Esophagus squamous epithelium (tissue), 5 donors: ENCODE data around the gene KRTAP17-1. TPM values are rescaled to one million over a fixed set of nuclear protein-coding genes. Genes with fewer than 3 reads are reported as not detected.
A peak's percentile ranks its signal among the peaks of the same experiment; 100 is the strongest.
"Not testable (repeated sequence)": the region's sequence is repeated elsewhere in the genome, so short reads cannot be mapped to it uniquely, and the experiment has no call there.

Experiments
- DNase-seq: peaks from one replicate; lab custom pipeline; 2025; lab: John Stamatoyannopoulos, UW
- H3K27ac ChIP-seq, 4 donors: fragments of 200-600 bp; sonication (generic); one replicate each; pipeline ENCODE4 v1.5.1; 2016 to 2019; ENCODE audit warnings: mild to moderate bottlenecking in 1 of 4
- H3K27me3 ChIP-seq, 4 donors: fragments of 200-600 bp; sonication (generic); 1 replicate in 3 of 4; 2 replicates in 1 of 4; pipeline versions ENCODE4 v1.5.1 to v1.6.0; 2017 to 2021; ENCODE audit warnings: antibody characterized with exemption in 1 of 4
- H3K36me3 ChIP-seq, 3 donors: fragments of 200-600 bp; sonication (generic); one replicate each; pipeline ENCODE4 v1.5.1; 2016 to 2019
- H3K4me1 ChIP-seq, 3 donors: fragments of 200-600 bp; sonication (generic); one replicate each; pipeline ENCODE4 v1.5.1; 2017 to 2019
- H3K4me3 ChIP-seq, 4 donors: fragments of 200-600 bp; sonication (generic); 1 replicate in 3 of 4; 2 replicates in 1 of 4; pipeline ENCODE4 v1.5.1; 2016 to 2019; ENCODE audit warnings: mild to moderate bottlenecking in 2 of 4, moderate library complexity in 1 of 4
- H3K9me3 ChIP-seq, 3 donors: fragments of 200-600 bp; sonication (generic); one replicate each; pipeline ENCODE4 v1.5.1; 2016 to 2019
- POLR2A ChIP-seq, 4 donors: fragments of 450-650 bp; IDR thresholded peaks; one replicate each; pipeline ENCODE4 v1.6.1; 2017; ENCODE audit warnings: antibody characterized with exemption in 4 of 4, mild to moderate bottlenecking in 4 of 4, moderate library complexity in 3 of 4
- WGBS, 2 donors: methylation state at CpG; one replicate each; pipeline ENCODE4 v1.1.5; 2018; 5-methylcytosine and 5-hydroxymethylcytosine counted together
- intact Hi-C: fragments of 100-400 bp; cut with DNase I; formaldehyde crosslinking; loops from one replicate; pipeline ENCODE4 v1.15.0; 2022
- total RNA-seq, 4 donors: library from RNA; depleted of rRNA; stranded (reverse); fragments of >200 nt; gene quantifications; one replicate each; pipeline ENCODE4 v1.1.0, GENCODE V29; 2016
- TF ChIP-seq, protein P1 (sequence below), 6 experiments: fragments of 450-650 bp in 4 of 6; fragments of 200-600 bp in 2 of 6; sonication (generic) in 2 of 6; IDR thresholded peaks; one replicate each; pipeline ENCODE4 v1.5.1; 2016 to 2019; ENCODE audit warnings: antibody characterized with exemption in 6 of 6, mild to moderate bottlenecking in 4 of 6, moderate library complexity in 4 of 6
- donor health status: DM: yes; HTN: yes; CAD: no.

The KRTAP17-1 gene
- total RNA-seq, 4 donors from 2014 or later: not detected

DNA sequence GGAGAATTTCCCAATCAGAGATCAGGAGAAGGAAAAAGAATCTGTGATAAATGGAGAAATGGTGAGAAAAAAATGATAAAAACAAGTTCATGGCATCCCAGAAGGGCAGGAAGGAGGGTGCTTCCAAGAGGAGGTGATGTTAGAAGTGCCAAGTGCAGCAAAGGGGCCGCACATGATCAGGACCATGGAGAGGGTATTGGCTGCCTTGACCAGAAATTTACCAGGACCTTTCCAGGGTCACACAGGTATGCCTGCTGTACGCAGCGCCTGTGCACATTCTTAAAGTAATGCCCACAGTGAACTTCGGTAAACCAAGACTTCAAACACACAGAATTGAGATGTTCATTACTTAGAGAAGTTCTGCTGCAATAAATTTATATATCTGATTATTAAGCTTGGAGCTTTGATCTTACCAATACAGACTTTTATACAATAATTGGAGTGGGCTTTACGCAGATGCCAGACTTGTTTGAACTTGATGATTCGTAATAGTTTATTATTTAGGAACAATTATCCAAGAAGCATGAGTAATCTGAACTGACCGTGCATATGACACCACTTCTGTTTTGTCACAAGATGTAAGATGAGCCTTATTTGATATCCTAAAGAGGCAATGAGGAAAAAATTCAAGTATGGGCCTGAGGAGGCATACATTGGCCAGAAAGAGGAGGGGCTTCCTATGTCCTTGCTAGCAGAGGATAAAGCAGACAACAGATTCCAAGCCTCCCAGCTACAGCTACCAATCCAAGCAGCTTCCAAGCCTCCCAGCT, 37.3 kb upstream of the KRTAP17-1 start:
- DNase-seq: no peak
- Histone ChIP-seq H3K4me3 (no peak overlapping the region), H3K27ac (no peak overlapping the region), H3K4me1 (peaks cover 0 to 47% (median 7%) of the 10 kb centered on the region in 3 donors), H3K36me3 (no peaks in the 10 kb centered on the region), H3K9me3 (no peaks in the 10 kb centered on the region), H3K27me3 (no peaks in the 10 kb centered on the region)
- WGBS, 2 donors: 54 to 58% methylated on average over 7 of the region's 7 CpGs
- intact Hi-C loops: no loop called here
- TF ChIP-seq, protein P1, sequence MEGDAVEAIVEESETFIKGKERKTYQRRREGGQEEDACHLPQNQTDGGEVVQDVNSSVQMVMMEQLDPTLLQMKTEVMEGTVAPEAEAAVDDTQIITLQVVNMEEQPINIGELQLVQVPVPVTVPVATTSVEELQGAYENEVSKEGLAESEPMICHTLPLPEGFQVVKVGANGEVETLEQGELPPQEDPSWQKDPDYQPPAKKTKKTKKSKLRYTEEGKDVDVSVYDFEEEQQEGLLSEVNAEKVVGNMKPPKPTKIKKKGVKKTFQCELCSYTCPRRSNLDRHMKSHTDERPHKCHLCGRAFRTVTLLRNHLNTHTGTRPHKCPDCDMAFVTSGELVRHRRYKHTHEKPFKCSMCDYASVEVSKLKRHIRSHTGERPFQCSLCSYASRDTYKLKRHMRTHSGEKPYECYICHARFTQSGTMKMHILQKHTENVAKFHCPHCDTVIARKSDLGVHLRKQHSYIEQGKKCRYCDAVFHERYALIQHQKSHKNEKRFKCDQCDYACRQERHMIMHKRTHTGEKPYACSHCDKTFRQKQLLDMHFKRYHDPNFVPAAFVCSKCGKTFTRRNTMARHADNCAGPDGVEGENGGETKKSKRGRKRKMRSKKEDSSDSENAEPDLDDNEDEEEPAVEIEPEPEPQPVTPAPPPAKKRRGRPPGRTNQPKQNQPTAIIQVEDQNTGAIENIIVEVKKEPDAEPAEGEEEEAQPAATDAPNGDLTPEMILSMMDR (IDR thresholded peaks at IDR 0.05): no peak
- TF ChIP-seq POLR2A (IDR thresholded peaks at IDR 0.05): no peak

DNA sequence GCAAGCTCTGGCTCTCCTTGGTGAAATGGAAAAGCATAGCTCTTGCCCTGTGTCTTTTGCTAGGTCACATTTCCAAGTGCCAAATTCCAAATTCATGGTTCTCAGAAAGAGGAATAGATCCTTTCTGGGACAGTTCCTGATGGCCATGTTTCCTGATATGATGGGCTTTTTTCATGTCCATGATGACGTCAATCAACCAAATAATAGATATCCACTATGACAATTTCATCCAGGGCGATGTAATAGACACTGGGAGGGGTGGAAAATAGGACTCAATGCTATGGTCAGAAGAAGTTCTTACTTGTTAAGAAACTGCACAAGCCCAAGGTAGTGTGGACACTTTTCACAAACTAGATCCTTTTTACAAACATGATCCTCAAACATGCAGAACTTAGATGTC, 35.7 kb upstream of the KRTAP17-1 start:
- TF ChIP-seq POLR2A (IDR thresholded peaks at IDR 0.05): no peak
- TF ChIP-seq, protein P1 (IDR thresholded peaks at IDR 0.05): no peak
- Histone ChIP-seq H3K27ac (no peak overlapping the region), H3K4me1 (peaks cover 6 to 63% (median 18%) of the 10 kb centered on the region in 3 donors), H3K27me3 (no peaks in the 10 kb centered on the region), H3K36me3 (no peaks in the 10 kb centered on the region), H3K9me3 (no peaks in the 10 kb centered on the region), H3K4me3 (no peak overlapping the region)
- 94 to 95% methylated on average over 2 of the region's 2 CpGs for WGBS, 2 donors
- intact Hi-C loops: no loop called here
- no peak for DNase-seq

DNA sequence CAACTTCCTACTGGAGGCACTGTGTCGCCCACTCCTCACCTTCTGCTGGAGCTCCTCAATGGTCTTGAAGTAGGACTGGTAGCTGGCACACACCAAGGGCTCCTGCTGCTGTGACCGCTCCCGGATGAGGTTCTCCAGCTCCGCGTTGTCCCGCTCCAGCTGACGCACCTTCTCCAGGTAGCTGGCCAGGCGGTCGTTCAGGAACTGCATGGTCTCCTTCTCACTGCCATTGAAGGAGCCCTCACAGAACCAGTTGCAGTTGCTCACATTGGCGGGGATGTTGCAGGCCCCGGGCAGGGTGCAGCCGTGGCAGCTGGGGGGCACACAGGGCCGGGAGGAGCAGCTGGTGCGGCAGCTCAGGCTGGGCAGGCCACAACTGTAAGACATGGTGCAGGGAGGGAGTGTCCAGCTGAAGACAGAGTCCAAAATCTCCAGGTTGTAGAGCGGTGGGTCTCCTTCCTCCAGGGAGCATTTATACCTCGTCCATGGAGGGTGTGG, 34.9 kb upstream of the KRTAP17-1 start, which contains the start of gene KRT33A:
TSS of gene KRT33A (minus strand) at position 448 of the 498 bp plus-strand sequence. CDS start at position 387, 61 bp downstream.
- H3K27me3 ChIP-seq, DNase-seq, H3K9me3 ChIP-seq, H3K36me3 ChIP-seq, H3K27ac ChIP-seq, intact Hi-C loops, H3K4me3 ChIP-seq: not testable (repeated sequence)
- peaks cover 6 to 70% (median 23%) of the 10 kb centered on the region in 3 donors for H3K4me1 ChIP-seq
- WGBS, 2 donors: 83 to 96% methylated on average over 7 to 8 of the region's 16 CpGs

DNA sequence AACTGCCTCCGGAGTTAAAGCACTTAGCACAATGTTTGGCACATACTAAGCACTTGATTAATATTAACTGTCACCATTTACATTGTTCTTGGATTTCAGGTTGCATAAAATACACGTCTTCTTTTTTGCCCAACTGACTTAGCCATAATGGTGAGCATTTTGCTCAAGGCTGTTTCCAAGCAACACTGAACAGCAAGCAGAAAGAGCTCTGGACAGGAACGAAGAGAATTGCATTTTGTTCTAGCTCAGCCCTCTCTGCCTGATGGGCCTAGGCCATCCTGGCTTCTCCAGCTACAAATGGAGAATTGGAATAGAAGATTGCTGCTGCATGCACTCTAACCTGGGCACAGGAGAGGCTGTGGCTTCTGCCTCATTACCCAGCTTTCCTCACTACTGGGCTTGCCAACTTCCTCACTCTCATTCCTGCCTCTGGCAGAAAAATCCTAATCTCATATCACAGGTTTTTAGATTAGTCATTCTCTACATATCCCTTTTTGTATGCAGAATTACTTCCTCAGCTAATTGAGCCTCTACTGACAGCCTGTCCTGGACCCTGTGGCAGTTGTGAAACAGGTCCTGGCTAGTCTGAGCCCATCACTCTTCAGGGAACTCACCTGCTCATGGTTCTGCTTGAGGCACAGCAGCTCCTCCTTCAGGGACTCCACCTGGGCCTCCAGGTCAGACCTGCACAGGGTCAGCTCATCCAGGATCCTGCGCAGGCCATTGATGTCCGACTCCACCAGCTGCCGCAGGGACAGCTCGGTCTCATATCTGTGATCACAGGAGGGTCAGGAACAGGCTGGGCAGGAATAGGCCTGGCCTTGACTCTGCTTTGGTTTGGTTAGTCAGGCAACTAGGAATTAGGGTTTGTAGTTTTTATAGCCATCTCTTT, 32.6 kb upstream of the KRTAP17-1 start:
- H3K36me3 ChIP-seq: no peaks in the 10 kb centered on the region
- no peak overlapping the region for H3K4me3 ChIP-seq
- H3K9me3 ChIP-seq: no peaks in the 10 kb centered on the region
- H3K27ac ChIP-seq: peak overlapping the region; percentile 46 to 80 (median 68)
- TF ChIP-seq, protein P1 (IDR thresholded peaks at IDR 0.05): no peak
- no peak for TF ChIP-seq POLR2A (IDR thresholded peaks at IDR 0.05)
- 22 to 52% methylated on average over 3 to 4 of the region's 7 CpGs for WGBS, 2 donors
- DNase-seq: no peak
- peaks cover 6 to 78% (median 23%) of the 10 kb centered on the region in 3 donors for H3K4me1 ChIP-seq
- no peaks in the 10 kb centered on the region for H3K27me3 ChIP-seq
- intact Hi-C loops: no loop called here

DNA sequence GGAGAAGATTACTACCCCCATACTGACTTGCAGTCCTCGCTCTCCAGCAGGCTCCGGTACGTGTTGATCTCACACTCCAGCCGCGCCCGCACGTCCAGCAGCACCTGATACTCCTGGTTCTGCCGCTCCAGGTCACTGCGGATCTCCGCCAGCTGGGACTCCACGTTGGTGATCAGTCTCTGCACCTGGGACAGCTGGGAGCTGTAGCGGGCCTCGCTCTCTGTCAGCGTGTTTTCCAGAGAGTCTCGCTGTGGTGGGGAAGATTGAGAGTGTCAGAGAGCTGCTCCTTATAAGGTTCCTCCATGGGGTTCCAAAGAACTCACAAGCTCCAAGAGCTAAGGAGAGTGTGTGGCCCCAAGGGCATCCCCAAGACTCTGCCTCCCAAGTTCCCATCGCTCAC, 30.9 kb upstream of the KRTAP17-1 start:
- H3K27ac ChIP-seq: peak overlapping the region in 3 of 4 donors; percentile 21 to 71 (median 33)
- H3K36me3 ChIP-seq, H3K9me3 ChIP-seq, H3K27me3 ChIP-seq, H3K4me3 ChIP-seq, intact Hi-C loops, DNase-seq: not testable (repeated sequence)
- WGBS, 2 donors: 69 to 70% methylated on average over 11 to 13 of the region's 16 CpGs
- peaks cover 6 to 85% (median 28%) of the 10 kb centered on the region in 3 donors for H3K4me1 ChIP-seq
